K562 (cell line): Measurements from ENCODE around the gene NMT1. TPM values are rescaled to one million over a fixed set of nuclear protein-coding genes. Genes with fewer than 3 reads are reported as not detected.

Experiments
- AFF1 ChIP-seq, 2 experiments: fragments of 450-650 bp; IDR thresholded peaks; 2 replicates each; pipeline ENCODE4 v1.6.1; 2018; ENCODE audit warnings: mild to moderate bottlenecking in 2 of 2, low read depth in 1 of 2; ENCODE audit not compliant: partially characterized antibody in 2 of 2
- ARID2 ChIP-seq: fragments of 450-650 bp; IDR thresholded peaks from 2 replicates; pipeline ENCODE4 v1.6.1; 2017; ENCODE audit warnings: antibody characterized with exemption, mild to moderate bottlenecking
- CHD2 ChIP-seq: IDR thresholded peaks from 2 replicates; pipeline ENCODE4 v1.6.1; 2011; ENCODE audit warnings: low read depth, low read length
- ESRRB ChIP-seq: fragments of 250-450 bp; sonication (Bioruptor Pico); IDR thresholded peaks from 2 replicates; pipeline ENCODE4 v1.5.0; 2020; ENCODE audit warnings: mild to moderate bottlenecking, moderate library complexity, borderline replicate concordance
- HSF4 ChIP-seq: fragments of 250-450 bp; sonication (Bioruptor Pico); IDR thresholded peaks from 2 replicates; pipeline ENCODE4 v2.1.2; 2022; ENCODE audit warnings: mild to moderate bottlenecking, moderate library complexity, borderline replicate concordance
- JUND ChIP-seq, 2 experiments: IDR thresholded peaks; 2 replicates in 1 of 2; 3 replicates in 1 of 2; pipeline ENCODE4 v1.6.1; 2011; ENCODE audit warnings: borderline replicate concordance in 2 of 2, low read depth in 2 of 2, low read length in 2 of 2, improper control_type of control experiment in 1 of 2, missing biosample characterization in 1 of 2, missing genetic modification characterization in 1 of 2, missing genetic modification reagents in 1 of 2
- MLX ChIP-seq, 2 experiments: fragments of 450-650 bp in 1 of 2; sonication (generic) in 1 of 2; formaldehyde crosslinking; conservative IDR thresholded peaks; 2 replicates each; pipeline versions ENCODE4 v1.4.0 to v1.8.1; 2020 to 2022; ENCODE audit warnings: mild to moderate bottlenecking in 1 of 2, missing genetic modification reagents in 1 of 2
- RHOXF2B ChIP-seq: fragments of 250-450 bp; sonication (Bioruptor Pico); conservative IDR thresholded peaks from 2 replicates; pipeline ENCODE4 v1.5.1; 2021
- STAT5A ChIP-seq: IDR thresholded peaks from 2 replicates; pipeline ENCODE4 v1.6.1; 2012; ENCODE audit warnings: low read length, inconsistent platforms, borderline replicate concordance
- VEZF1 ChIP-seq: fragments of 200-800 bp; sonication (Bioruptor generic); IDR thresholded peaks from 2 replicates; pipeline ENCODE4 v1.6.1; 2017; ENCODE audit warnings: missing genetic modification characterization, missing compliant biosample characterization
- ZEB2 ChIP-seq: fragments of 450-650 bp; IDR thresholded peaks from 2 replicates; pipeline ENCODE4 v1.6.1; 2016
- ZNF124 ChIP-seq: sonication (generic); formaldehyde crosslinking; IDR thresholded peaks from 2 replicates; pipeline ENCODE4 v1.8.1; 2022; ENCODE audit warnings: missing genetic modification reagents
- ZNF639 ChIP-seq, 2 experiments: fragments of 200-800 bp in 1 of 2; sonication (Bioruptor generic) in 1 of 2; sonication (generic) in 1 of 2; formaldehyde crosslinking in 1 of 2; IDR thresholded peaks in 1 of 2; conservative IDR thresholded peaks in 1 of 2; 2 replicates each; pipeline versions ENCODE4 v1.5.0 to v1.6.1; 2016 to 2020; ENCODE audit warnings: missing compliant biosample characterization in 1 of 2, missing genetic modification characterization in 1 of 2, missing genetic modification reagents in 1 of 2
- polyA plus RNA-seq, 8 experiments: library from polyadenylated mRNA; depleted of rRNA in 4 of 8; stranded (reverse) in 5 of 8; unstranded in 3 of 8; fragments of >200 nt; fragmentation: Nextera tagmentation in 2 of 8; fragmentation: Illumina TruSeq in 1 of 8; extraction: Ambion mirVana in 2 of 8; extraction: Trizol in 1 of 8; gene quantifications; 2 replicates each; pipeline versions ENCODE4 v1.2.1 to v1.2.3, GENCODE V29; 2011 to 2014; ENCODE audit warnings: inconsistent platforms in 1 of 8, missing spikeins in 1 of 8
- total RNA-seq, 7 experiments: library from RNA; depleted of rRNA in 6 of 7; stranded (reverse); fragments of >200 nt in 6 of 7; fragmentation: Illumina TruSeq in 2 of 7; extraction: Trizol in 2 of 7; gene quantifications; 2 replicates each; pipeline versions ENCODE4 v1.2.1 to v1.2.3, GENCODE V29; 2011 to 2021; ENCODE audit warnings: low replicate concordance in 1 of 7

Gene NMT1
- total and polyA plus RNA-seq, 9 of the 15 experiments (the other 6 are each of a cell fraction or from before 2014, with no cell fraction given) = 86.7 to 569 (median 213) TPM

GRCh38 chr17:45149669-45150664 is 88.8 kb downstream of the NMT1 start (continued):
- TF ChIP-seq AFF1 (IDR thresholded peaks at IDR 0.05; ENCODE audit: low read depth in 1 of 2, partially characterized antibody in 2 of 2) = no peak
- no peak for TF ChIP-seq STAT5A
- TF ChIP-seq RHOXF2B = no peak
- no peak for TF ChIP-seq JUND (IDR thresholded peaks at IDR 0.05; ENCODE audit: borderline replicate concordance, low read depth, low read length)
- no peak for TF ChIP-seq JUND (tag; IDR thresholded peaks at IDR 0.05; ENCODE audit: borderline replicate concordance, low read depth, low read length)
- TF ChIP-seq ZNF124 (CRISPR knock-in tag) = no peak
- TF ChIP-seq HSF4 (CRISPR knock-in tag) = no peak
- no peak for TF ChIP-seq ZEB2
- no peak for TF ChIP-seq ESRRB (CRISPR knock-in tag)
- TF ChIP-seq ARID2 = no peak
- no peak for TF ChIP-seq CHD2
- TF ChIP-seq MLX (CRISPR knock-in tag; conservative IDR thresholded peaks at IDR 0.05) = no peak
- TF ChIP-seq ZNF639 (CRISPR knock-in tag; conservative IDR thresholded peaks at IDR 0.05 in 1 of 2, IDR thresholded peaks at IDR 0.05 in 1 of 2) = no peak
- TF ChIP-seq VEZF1 (CRISPR knock-in tag) = no peak
